Activated T-cell treated with anti-CD3 and anti-CD28 coated beads, Interleukin-2, amount 50 U/mL, for 4 hours (primary cell): ENCODE results near the gene DNAH5. TPM values are rescaled to one million over a fixed set of nuclear protein-coding genes. Genes with fewer than 3 reads are reported as not detected.

ENCODE experiments used
- ATAC-seq, 2 donors: fragments of 200-7000 bp; cut with Tn5 transposase; one replicate each; pipeline ENCODE4 v1.10.0; 2021
- DNase-seq: peaks from one replicate; pipeline ENCODE4 v3.0.0-alpha.2; 2020
- H3K27me3 Mint-ChIP-seq: one replicate; pipeline ENCODE4 v1.8.0; 2021; ENCODE audit warnings: low read depth, mixed read lengths
- H3K36me3 Mint-ChIP-seq: one replicate; pipeline ENCODE4 v1.8.0; 2022; ENCODE audit warnings: mixed read lengths; ENCODE audit not compliant: insufficient read depth
- H3K4me1 Mint-ChIP-seq: one replicate; pipeline ENCODE4 v1.8.0; 2021; ENCODE audit warnings: low read depth, mixed read lengths
- H3K4me3 Mint-ChIP-seq: one replicate; pipeline ENCODE4 v1.8.0; 2021; ENCODE audit warnings: mild to moderate bottlenecking, moderate library complexity, mixed read lengths
- H3K9me3 Mint-ChIP-seq: one replicate; pipeline ENCODE4 v1.8.0; 2021; ENCODE audit warnings: mixed read lengths
- total RNA-seq, 3 donors: library from RNA; stranded (reverse); gene quantifications; one replicate each; pipeline ENCODE4 v1.2.1, GENCODE V29; 2021

DNAH5 gene
- total RNA-seq, 3 donors from 2014 or later: not detected

DNA sequence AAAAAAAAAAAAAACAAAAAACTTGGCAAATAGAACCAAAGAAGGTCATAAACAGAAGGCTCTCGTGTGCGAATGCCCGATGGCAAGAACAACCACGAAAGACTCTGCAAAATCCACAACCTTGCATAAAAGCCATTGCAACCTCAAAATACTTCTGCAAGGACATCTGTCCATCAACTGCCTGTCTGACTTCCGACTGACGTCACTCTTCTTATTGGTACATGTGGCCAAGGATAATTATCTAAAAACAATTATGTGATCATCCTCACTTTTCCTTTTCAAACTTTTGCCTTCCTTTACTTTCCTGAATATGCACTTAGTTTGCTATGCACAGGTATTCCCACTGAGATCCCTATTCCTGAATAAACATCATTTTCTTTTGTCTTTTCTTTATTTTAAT, 29.2 kb upstream of the DNAH5 start:
- Mint-ChIP-seq H3K9me3 (peaks cover 11% of the 10 kb centered on the region), H3K36me3 (no peaks in the 10 kb centered on the region), H3K4me1 (no peaks in the 10 kb centered on the region), H3K27me3 (no peaks in the 10 kb centered on the region), H3K4me3 (no peak overlapping the region)
- no peak for ATAC-seq
- DNase-seq: no peak

DNA sequence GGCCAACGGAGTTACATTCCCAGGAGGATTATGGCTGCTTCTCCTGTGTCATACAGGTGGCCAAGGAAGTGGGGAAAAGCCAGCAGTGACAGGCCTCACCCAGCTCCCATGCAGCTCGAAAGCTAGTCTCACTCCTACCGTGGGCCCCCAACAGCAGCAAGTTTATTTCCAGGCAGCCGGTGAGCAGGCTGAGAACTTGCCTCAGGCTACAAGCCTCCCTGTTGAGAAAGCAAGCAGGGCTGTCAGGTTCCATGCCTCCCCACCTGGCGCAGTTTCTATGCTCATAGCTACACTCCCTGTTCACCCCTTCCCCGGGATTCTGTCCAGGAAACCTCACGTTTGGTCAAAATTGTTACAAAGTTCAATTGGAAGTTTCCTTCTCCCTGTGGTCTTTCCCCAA, 27.5 kb upstream of the DNAH5 start:
- Mint-ChIP-seq H3K9me3 (peaks cover 11% of the 10 kb centered on the region), H3K4me1 (no peaks in the 10 kb centered on the region), H3K36me3 (no peaks in the 10 kb centered on the region), H3K4me3 (no peak overlapping the region), H3K27me3 (no peaks in the 10 kb centered on the region)
- no peak for ATAC-seq
- no peak for DNase-seq

DNA sequence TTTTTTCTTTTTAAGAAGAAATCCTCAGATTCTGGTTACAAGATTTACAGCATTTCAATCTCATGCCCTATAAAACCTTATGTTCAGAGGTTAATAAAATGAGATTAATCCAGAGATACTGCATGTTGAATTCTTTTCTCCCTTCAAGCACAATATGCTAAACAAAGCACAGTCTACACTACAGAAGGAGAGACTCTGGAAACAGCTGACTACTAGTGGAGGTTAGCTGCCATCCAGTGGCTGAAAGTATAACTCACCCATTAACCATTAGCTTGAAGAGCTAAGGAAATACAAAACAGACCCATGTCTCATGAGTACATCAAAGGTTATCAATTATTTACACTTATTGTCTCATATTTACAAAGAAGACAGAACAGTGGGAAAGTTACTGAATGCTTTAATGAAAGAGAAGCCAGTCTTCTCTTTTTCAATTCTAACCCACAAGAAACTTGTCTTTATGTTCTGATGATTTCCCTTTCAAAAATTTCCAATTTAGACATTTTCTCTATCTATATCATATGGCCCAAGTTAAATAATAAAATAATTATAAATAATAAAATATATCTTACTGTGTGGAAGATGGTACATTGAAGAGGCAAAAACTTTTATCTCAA, 12.7 kb upstream of the DNAH5 start:
- Mint-ChIP-seq H3K4me3 (no peak overlapping the region), H3K27me3 (peaks cover 3% of the 10 kb centered on the region), H3K9me3 (peaks cover 8% of the 10 kb centered on the region), H3K36me3 (no peaks in the 10 kb centered on the region), H3K4me1 (no peaks in the 10 kb centered on the region)
- no peak for ATAC-seq
- no peak for DNase-seq

DNA sequence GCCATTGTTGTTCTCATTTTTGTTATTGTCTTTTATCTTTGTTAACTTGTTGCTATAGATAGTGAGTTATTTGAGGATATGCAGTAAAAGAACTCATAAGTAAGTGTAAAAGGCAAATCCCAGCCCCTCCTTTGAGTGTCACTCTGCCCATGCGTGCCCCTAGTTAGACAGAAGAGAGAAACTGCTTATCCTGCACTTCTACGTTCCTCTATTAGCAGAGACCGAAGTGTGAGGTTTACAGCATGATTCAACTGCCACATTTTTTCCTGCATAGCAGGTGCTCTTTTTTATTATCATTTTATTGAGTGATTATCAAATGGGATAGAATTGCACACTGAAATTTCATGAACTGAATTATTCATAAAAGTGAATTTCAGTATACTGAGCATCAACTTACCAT, 12.0 kb upstream of the DNAH5 start:
- DNase-seq (no peak), ATAC-seq (no peak)
- Mint-ChIP-seq H3K4me3 (no peak overlapping the region), H3K9me3 (peaks cover 8% of the 10 kb centered on the region), H3K27me3 (peaks cover 3% of the 10 kb centered on the region), H3K4me1 (no peaks in the 10 kb centered on the region), H3K36me3 (no peaks in the 10 kb centered on the region)

DNA sequence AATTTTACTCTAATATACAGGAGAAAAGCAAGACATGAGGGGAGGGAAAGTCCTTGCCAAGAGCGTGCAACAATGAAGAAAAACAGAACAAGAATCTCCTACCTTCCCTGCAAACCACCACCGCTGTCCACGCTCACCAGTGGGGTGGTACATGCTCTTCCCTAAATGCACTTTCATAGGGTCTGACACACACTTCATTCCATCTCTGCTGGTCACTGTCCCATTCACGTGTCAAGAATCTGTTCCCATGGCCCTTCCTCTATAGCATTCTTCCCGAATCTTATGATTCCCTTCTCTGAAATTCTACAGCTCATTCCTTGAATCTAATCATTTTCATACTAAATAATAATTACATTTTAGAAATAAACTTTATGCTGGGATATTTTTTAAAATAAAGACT, 11.4 kb upstream of the DNAH5 start:
- Mint-ChIP-seq H3K4me1 (no peaks in the 10 kb centered on the region), H3K36me3 (no peaks in the 10 kb centered on the region), H3K27me3 (peaks cover 3% of the 10 kb centered on the region), H3K9me3 (peaks cover 8% of the 10 kb centered on the region), H3K4me3 (no peak overlapping the region)
- ATAC-seq (no peak), DNase-seq (no peak)

DNA sequence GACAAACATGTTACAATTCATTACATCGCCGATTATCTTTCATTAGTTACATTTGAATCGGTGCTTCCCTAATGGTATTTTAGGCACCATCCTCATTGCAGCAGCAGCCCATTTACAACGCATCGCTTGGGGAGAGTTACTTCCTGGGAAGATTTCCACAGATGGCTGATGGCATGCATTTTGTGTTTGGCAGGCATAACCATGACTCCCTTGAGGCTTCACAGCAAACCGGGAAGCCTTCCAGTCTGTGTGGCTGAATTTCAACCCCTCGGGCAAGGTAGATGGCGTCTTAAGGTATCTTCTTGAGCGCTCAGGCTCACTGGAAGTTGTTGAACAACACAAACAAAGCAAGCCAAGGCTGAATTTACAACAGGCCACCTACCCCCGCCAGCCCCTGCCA, 1.6 kb upstream of the DNAH5 start:
- H3K9me3 Mint-ChIP-seq: no peaks in the 10 kb centered on the region
- H3K4me1 Mint-ChIP-seq: no peaks in the 10 kb centered on the region
- no peak overlapping the region for H3K4me3 Mint-ChIP-seq
- DNase-seq: no peak
- no peaks in the 10 kb centered on the region for H3K36me3 Mint-ChIP-seq
- ATAC-seq: no peak
- no peaks in the 10 kb centered on the region for H3K27me3 Mint-ChIP-seq

DNA sequence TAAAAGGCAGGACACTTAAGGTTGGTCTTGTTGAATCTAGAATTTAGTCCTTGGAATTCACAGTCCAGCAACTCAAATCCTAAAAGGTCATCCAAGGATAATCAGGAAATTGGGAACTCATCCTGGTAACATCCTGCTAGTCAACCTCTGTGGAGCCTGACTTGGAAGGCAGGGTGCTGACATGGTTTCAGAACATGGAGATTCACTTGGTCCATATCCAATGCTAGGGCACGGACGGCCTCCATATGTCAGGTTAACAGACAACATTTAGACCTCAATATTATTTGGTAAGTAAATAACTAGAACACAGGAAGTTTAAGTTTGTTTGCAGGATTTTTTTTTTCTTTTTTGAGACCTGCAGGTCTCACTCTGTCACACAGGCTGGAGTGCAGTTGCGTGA, 783 bp upstream of the DNAH5 start:
- Mint-ChIP-seq H3K4me3 (no peak overlapping the region), H3K4me1 (no peaks in the 10 kb centered on the region), H3K36me3 (no peaks in the 10 kb centered on the region), H3K27me3 (no peaks in the 10 kb centered on the region), H3K9me3 (no peaks in the 10 kb centered on the region)
- DNase-seq (no peak), ATAC-seq (no peak)

DNA sequence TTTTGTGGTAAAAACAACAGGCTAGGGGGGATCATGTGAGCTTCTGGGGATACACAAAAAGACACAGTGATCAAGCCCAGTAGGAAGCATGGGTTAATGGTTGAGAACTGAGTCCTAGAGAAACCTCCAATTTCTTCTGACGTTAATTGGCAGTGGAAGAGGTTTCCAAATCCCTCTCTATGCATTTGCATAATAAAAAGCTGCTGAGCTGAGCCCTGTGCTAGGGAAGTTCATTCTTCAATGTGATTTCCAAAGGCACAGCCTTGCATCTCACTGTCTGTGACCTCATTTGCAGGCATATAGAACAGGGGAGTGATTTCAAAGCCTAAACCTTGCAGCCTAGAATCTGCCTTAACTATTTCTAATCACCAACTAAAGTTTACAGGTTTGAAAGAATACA, 812 bp downstream of the DNAH5 start:
- Mint-ChIP-seq H3K4me1 (no peaks in the 10 kb centered on the region), H3K9me3 (no peaks in the 10 kb centered on the region), H3K4me3 (no peak overlapping the region), H3K27me3 (no peaks in the 10 kb centered on the region), H3K36me3 (no peaks in the 10 kb centered on the region)
- DNase-seq (no peak), ATAC-seq (no peak)

DNA sequence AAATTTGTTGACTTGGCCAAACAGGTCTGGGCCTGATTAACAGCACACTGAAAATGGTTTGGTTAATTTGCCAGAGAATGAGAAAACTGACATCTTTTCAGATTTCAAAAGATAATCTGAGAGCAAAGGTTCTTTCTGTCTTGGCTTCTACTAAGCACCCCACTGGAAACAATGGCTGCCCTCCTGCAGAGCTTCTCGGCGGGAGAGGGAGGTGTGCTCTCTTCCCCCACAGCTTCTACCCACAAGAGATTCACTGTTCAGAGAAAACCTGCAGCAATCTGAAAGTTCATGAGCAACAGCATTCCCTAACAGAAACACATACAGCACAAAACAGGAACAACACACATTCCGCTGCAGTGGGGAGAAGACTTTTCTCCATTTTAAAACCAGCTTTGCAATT, 3.0 kb downstream of the DNAH5 start:
- Mint-ChIP-seq H3K36me3 (no peaks in the 10 kb centered on the region), H3K4me3 (no peak overlapping the region), H3K4me1 (no peaks in the 10 kb centered on the region), H3K27me3 (no peaks in the 10 kb centered on the region), H3K9me3 (no peaks in the 10 kb centered on the region)
- ATAC-seq (no peak), DNase-seq (no peak)

DNA sequence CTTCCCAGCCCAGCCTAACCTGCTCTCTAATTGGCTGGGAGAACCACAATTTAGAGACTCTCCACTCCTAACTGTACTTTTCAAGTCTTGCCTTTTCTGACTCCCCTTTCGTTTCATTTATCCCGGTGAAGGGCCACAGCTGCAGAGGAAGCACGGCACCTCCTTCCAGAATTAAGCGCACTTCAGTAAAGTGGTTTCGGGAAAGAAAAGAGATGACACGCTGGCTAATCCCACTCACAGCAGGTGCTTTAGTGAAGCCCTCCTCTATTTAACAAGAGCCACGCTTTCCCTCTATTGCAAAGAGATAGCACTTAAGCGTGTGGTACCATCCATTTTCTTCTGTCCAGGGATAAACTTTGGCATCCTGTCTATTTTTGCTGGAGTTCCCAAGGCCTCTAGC, 4.8 kb downstream of the DNAH5 start:
- no peak overlapping the region for H3K4me3 Mint-ChIP-seq
- H3K4me1 Mint-ChIP-seq: no peaks in the 10 kb centered on the region
- no peaks in the 10 kb centered on the region for H3K36me3 Mint-ChIP-seq
- H3K27me3 Mint-ChIP-seq: no peaks in the 10 kb centered on the region
- H3K9me3 Mint-ChIP-seq: no peaks in the 10 kb centered on the region
- DNase-seq: no peak
- no peak for ATAC-seq

DNA sequence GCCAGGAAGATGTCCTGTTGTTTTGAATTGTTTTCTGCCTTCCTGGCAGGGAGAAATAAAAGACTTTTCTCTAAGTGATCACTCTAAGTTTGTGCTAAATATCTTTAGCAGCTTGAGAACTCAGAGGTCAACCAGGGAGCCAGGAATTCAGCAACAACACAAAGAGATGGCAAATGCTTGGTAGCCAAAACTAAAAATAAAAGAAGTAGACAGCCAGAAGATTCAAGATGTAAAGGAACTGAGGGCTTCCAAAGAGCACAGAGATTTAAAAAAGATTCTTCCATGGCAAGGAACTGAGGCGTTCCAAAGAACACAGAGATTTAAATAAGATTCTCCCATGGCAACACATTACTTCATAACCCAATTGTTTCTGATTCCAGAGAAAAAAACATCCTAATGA, 9.6 kb downstream of the DNAH5 start:
- Mint-ChIP-seq H3K27me3 (no peaks in the 10 kb centered on the region), H3K4me1 (no peaks in the 10 kb centered on the region), H3K36me3 (no peaks in the 10 kb centered on the region), H3K4me3 (no peak overlapping the region), H3K9me3 (peaks cover 17% of the 10 kb centered on the region)
- ATAC-seq (no peak), DNase-seq (no peak)

DNA sequence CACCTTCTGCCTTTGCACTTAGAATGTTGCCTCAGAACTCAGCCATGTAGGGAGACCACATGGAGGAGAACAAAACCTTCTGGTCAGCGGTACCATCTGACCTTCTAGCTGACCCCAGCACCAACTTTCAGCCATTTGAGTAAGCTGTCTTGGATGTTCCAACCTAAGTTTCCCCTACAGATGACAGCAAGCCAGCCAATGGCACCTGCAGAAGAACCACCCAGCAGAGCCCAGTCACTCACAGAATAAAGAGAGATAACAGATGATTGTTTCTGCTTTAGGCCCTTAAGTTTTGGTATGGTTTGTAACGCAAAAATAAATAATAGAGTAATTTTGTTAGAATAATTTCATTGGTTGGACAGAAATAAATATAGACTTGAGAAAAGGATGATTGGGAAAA, 10.4 kb downstream of the DNAH5 start:
- Mint-ChIP-seq H3K36me3 (no peaks in the 10 kb centered on the region), H3K27me3 (no peaks in the 10 kb centered on the region), H3K4me3 (no peak overlapping the region), H3K4me1 (no peaks in the 10 kb centered on the region), H3K9me3 (peaks cover 17% of the 10 kb centered on the region)
- no peak for DNase-seq
- no peak for ATAC-seq

DNA sequence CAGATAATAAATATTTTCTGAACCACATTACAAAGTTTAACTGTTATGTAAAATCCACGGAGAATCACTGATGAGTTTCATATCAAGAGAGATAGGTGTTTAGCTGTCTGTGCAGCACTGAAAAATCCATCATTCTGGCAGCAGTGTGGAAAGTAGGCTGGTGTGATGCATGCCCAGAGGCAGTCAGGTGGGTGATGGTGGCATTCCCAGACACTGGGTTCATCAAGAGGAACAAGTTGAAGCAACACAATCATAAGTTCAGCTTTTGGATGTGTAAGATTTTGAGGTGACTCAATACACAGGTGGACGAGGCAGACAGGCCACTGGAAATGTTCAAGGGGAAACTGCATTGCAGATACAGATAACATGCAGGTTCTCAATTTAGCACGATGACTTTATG, 11.9 kb downstream of the DNAH5 start:
- no peaks in the 10 kb centered on the region for H3K27me3 Mint-ChIP-seq
- H3K36me3 Mint-ChIP-seq: no peaks in the 10 kb centered on the region
- peaks cover 17% of the 10 kb centered on the region for H3K9me3 Mint-ChIP-seq
- DNase-seq: no peak
- no peak overlapping the region for H3K4me3 Mint-ChIP-seq
- no peaks in the 10 kb centered on the region for H3K4me1 Mint-ChIP-seq
- ATAC-seq: no peak

DNA sequence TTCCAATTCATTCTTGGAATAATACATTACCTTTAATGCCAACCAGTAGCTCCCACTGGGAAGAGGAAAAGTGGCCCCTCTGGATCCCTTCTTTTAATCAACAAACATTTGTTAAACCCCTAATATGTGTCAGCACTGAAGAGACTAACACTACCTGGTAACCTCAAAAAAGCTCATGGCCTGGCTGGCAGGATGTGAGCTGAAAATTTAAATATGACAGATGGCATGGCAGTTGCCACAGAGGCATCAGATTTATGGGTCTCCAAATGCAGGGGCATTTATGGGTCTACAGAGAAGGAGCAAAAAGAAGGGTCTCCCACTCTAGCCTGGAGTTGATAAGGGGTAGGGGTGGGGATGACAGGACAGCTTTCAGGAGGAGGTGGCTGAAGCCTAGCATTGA, 12.5 kb downstream of the DNAH5 start:
- H3K9me3 Mint-ChIP-seq: peaks cover 17% of the 10 kb centered on the region
- H3K27me3 Mint-ChIP-seq: no peaks in the 10 kb centered on the region
- DNase-seq: no peak
- no peaks in the 10 kb centered on the region for H3K4me1 Mint-ChIP-seq
- ATAC-seq: no peak
- no peaks in the 10 kb centered on the region for H3K36me3 Mint-ChIP-seq
- no peak overlapping the region for H3K4me3 Mint-ChIP-seq

DNA sequence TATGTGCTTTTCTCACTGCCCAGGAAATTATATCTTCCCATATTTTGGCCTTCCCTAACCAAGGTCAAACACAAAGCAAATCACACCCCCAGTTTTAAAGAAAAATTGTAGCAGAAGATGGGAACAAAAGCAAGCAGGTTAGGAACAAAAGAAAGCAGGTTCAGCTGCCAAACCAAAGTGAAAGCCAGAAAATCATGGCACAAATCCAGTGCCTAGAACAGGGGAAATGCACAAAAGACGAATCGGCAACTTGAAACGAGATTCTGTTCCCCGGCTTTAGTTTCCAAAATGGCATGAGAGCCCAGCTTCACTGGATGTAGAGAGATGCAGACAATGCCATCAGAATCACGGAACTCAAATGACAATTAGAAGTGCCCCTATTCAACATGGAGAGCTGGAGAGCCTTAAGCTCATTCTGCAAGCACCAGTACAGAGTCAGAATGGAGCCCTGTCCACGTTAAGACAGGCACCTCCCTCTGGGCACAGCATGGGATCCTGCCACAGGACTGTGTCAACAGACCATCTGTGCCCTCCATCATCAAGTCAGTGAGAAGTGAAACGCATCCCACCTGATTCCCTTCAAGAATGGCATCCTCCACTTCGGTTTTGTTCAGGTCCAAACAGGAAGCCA, 13.8 kb downstream of the DNAH5 start:
- Mint-ChIP-seq H3K9me3 (peaks cover 17% of the 10 kb centered on the region), H3K27me3 (no peaks in the 10 kb centered on the region), H3K4me1 (no peaks in the 10 kb centered on the region)

More for the DNA sequence above, 13.8 kb downstream of the DNAH5 start:
- ATAC-seq (no peak), DNase-seq (no peak)
- Mint-ChIP-seq H3K4me3 (no peak overlapping the region), H3K36me3 (no peaks in the 10 kb centered on the region)
